GM21367 (cell line): ENCODE results near the gene VILL.
"Not testable (repeated sequence)": the region's sequence is repeated elsewhere in the genome, so short reads cannot be mapped to it uniquely, and the experiment has no call there.

Experiments
- ATAC-seq: cut with Tn5 transposase; IDR thresholded peaks from one replicate; pipeline ENCODE4 v1.9.1; 2021; ENCODE audit not compliant: unreplicated experiment

Gene VILL

GRCh38 chr3:37963016-37963415 lies 27.6 kb upstream of the VILL start:
- no peak for ATAC-seq

- no peak for ATAC-seq
These were observed 27.0 kb upstream of the VILL start for GRCh38 chr3:37963635-37964034.

- no peak for ATAC-seq
These were observed 26.4 kb upstream of the VILL start for GRCh38 chr3:37964146-37964545.

- ATAC-seq = no peak
These were observed 25.9 kb upstream of the VILL start for GRCh38 chr3:37964716-37965115.

GRCh38 chr3:37967260-37967881 lies 23.2 kb upstream of the VILL start:
- ATAC-seq = peak; percentile 64

- no peak for ATAC-seq
These were observed 22.4 kb upstream of the VILL start for GRCh38 chr3:37968199-37968598.

DNA sequence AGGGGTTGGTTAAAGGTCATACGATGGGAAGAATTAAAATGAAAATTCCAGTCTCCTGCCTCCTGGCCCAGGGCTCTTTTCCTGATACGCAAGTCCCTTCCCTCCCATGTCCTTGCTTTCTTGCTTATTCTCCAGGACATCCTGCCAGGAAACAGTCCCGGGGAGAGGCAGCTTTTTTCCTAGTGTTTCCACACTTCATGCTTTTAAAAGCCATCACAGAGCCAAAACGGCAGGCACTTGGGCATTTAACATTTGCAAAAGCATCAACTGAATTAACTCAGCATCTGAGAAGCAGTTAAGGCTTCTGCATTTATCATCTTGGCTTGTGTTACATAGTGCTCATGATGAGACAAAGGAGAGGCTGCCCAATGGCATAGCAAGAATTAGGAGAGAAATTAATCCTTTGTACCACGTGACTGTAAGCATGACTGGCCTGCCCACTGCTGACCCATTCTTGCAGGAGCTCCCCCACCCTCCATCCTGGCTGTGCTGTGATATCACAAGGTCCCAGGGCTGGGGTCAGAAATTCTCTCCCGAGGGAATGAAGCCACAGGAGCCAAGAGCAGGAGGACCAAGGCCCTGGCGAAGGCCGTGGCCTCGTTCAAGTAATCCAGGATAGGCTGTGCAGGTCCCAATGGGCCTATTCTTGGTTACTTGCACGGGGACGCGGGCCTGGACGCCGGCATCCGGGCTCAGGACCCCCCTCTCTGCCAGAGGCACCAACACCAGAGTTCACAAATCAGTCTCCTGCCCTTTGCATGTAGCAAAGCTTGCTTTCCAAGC lies 21.6 kb upstream of the VILL start:
- no peak for ATAC-seq

DNA sequence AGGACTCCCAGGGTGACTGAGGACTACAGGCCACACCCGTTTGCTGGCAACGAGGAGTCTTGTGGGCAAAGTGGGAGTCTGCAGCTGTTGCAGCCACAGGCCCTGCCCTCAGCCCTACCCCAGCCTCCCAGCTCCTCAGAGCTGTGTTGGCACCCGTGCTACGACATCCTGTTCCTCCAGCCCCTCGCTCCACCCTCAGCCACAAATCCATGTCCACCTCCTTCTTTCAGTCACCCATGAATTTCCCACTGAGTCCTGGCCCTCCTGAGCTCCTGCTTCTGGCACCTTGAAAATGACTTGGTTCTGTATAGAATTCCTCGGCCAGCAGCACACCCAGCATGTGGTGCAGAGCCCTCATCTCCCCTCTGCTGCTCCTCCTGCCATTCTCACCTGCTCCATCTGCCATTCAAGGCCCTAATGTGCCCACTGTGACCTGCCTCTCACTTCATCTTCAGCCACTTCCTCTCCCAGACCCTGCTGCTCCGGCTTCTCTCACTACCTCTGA lies 20.9 kb upstream of the VILL start:
- no peak for ATAC-seq

DNA sequence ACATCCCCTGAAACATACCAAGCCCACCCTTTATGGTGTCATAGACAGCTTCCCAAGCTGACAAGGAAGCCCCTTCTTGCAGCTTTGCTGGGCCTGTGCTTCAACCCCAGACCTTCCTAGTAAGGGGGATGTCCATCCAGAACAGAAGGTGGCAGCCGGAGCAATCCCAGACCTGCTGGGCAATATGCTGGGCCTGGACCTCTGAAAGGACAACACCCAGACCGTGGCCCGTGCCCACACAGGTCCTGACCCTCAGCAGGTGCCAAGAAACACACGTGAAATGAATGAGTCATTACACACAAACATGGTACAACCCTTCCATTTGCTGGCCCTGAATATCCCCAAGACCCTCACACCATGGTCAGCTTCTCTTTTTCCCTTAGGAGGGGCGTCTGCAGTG lies 19.8 kb upstream of the VILL start:
- ATAC-seq = no peak

GRCh38 chr3:37971467-37971866 lies 19.1 kb upstream of the VILL start:
- no peak for ATAC-seq

- ATAC-seq = not testable (repeated sequence)
These were observed 18.5 kb upstream of the VILL start for GRCh38 chr3:37972056-37972455.

DNA sequence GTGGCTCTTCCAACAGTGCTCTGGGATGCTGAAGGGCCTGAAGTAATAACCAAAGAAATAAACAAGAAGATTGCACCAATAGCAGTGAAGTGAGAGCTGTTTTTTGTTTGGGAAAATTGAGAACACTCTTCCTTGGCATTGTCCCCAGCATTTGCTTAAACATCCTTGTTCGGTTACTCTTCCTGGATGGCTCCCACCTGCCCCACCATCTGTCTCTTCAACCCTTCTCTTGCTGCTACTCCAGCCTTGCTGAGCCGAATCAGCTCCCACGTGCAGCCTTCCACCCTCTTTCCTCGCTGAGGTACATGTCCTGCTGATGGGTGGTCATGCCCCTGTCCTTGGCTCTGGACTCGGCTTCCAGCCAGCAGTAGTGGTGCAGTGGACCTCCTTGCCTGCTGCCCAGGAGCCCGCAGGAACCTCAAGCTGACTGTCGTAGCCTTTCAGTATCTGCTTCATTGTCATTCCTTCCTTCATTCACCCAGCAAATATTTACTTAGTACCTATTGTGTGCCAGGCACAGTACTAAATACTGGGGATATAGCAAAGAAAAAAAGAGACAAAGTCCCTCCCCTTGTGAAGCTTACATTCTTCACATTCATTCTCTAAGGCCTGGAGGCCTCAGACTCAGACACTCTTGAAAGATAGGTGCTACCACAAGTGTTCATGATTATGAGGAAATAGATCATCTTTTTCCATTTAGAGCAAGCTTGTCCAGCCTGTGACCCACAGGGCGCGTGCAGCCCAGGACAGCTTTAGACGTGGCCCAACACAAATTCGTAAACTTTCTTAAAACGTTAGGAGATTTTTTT lies 17.1 kb upstream of the VILL start:
- ATAC-seq = no peak

- ATAC-seq = peak; percentile 85
These were observed 16.2 kb upstream of the VILL start for GRCh38 chr3:37974121-37975083.

DNA sequence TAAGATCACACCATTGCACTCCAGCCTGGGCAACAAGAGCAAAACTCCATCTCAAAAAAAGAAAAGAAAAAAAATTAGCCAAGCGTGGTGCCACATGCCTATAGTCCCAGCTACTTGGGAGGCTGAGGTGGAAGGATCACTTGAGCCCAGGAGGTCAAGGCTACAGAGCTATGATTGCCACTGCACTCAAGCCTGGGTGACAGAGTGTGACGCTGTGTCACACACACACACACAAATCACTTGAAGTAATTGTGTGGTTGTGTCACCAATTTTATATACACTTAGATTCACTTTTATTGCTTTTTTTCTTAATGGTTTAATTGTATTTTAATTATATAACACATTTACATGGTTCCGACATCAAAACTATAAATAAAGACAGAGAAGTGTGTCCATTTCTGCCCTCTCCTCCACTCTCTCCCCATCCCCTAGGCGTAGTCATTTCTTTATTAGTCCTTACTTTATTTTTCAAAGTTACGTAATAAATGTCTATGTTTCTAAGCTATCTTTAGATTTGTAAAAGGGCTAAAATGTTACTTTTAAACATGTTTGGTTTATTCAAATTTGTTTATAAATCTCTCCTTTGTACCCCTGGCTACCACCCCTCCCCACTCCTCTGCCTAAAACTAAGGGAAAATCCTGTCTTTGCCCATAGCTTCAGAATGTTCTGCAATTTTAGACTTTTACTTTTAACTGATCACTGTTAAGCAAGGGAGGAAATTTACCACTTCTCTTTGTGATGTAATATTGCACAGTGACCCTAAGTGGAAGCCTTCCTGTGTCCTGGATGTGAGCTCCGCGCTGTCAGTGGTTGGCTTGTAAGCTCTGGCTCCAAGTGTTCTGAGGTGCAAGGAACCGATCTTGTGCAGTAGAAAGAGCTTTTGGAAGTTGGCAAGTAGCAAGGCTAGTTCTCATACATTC lies 10.8 kb upstream of the VILL start:
- no peak for ATAC-seq

DNA sequence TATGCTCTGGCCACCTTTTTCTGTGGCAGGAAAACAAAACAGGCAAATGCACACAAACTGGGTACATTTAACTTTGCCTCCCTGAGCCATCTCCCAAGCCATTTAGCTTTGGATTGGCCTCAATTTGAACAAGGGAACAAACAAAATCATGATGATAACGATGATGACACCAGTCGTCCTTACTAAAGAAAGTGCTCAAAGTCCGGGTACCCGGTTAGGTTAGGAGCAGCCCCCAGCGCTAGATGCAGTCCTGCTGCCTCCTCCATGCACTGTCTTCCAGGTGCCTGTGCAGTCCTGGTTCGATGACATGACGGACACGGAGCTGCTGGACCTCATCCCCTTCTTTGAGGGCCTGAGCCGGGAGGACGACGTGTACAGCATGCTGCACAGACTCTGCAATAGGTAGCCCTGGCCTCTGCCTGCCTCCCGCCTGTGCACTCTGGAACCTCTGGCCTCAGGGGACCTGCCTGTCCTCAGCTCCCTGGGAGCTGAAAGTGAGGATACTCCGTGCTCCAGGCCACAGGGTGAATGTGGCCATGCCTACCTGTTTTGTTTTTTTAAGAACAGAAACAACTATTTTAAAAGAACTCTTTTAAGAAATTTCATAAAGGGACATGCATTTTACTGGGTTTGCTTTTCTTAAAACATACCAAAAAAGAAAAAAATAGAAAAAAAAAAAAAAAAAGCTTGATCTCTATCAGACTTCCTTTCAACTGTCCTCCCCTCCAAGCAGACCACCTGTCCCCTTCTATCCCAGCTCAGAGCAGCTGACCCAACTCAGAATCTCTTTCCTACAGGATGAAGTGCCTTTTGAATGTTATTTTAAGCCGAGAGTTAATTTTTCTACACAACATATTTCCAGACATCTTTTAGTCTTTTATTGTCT lies 9.9 kb upstream of the VILL start:
- ATAC-seq = no peak

DNA sequence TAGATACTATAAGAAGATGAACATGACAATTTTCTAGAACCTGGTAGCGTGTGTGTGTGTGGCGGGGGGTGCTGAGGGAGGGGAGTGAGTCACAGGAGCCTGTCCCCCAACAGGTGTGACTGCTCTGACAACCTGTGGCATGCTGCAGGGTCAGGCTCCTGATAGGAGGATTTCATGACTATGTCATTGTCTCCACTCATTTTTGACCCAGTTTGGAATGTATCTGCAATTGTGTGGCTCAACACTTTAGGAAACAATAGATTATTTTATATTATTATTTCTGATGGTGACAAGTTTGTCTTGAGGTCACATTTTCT lies 9.3 kb upstream of the VILL start:
- ATAC-seq = no peak

- no peak for ATAC-seq
These were observed 8.3 kb upstream of the VILL start for GRCh38 chr3:37982331-37982730.

- ATAC-seq = no peak
These were observed 6.5 kb upstream of the VILL start for GRCh38 chr3:37984051-37984450.

DNA sequence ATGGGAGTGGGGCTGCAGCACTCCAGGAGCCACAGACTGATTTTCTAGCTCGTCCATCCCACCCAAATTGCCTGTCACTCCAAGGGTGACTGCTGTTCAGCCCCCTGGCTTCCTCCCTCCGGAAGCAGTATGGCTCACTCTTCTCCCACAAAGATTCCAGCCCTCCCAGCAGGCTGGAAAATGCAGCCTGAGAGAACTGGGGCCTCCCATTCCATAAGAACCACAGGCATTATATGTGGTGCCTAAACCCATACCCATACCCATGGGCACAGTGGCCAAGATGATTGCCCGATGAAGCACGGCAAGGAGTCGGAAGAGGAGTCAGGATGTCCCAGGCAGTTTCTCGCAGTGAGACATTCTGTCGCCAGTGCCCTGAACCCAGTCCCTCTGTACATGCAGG lies 6.0 kb upstream of the VILL start:
- ATAC-seq = no peak
